Endothelial cell (in vitro differentiated cells): ENCODE measurements around the gene FCRL6. TPM values are rescaled to one million over a fixed set of nuclear protein-coding genes. Genes with fewer than 3 reads are reported as not detected.
A peak's percentile ranks its signal among the peaks of the same experiment; 100 is the strongest.

Source experiments
- DNase-seq: peaks from one replicate; pipeline ENCODE4 v3.0.0; 2021; ENCODE audit warnings: low spot score
- H3K27ac Mint-ChIP-seq: one replicate; pipeline ENCODE4 v1.8.0; 2021; ENCODE audit warnings: mixed read lengths, inconsistent platforms; ENCODE audit not compliant: unreplicated experiment
- H3K27me3 Mint-ChIP-seq: one replicate; pipeline ENCODE4 v1.8.0; 2021; ENCODE audit warnings: mild to moderate bottlenecking, moderate library complexity, mixed read lengths, inconsistent platforms; ENCODE audit not compliant: unreplicated experiment
- H3K36me3 Mint-ChIP-seq: one replicate; pipeline ENCODE4 v1.8.0; 2021; ENCODE audit warnings: mild to moderate bottlenecking, low read depth, mixed read lengths, inconsistent platforms; ENCODE audit not compliant: unreplicated experiment
- H3K4me1 Mint-ChIP-seq: one replicate; pipeline ENCODE4 v1.8.0; 2021; ENCODE audit warnings: mild to moderate bottlenecking, mixed read lengths, inconsistent platforms; ENCODE audit not compliant: unreplicated experiment
- H3K4me3 Mint-ChIP-seq: one replicate; pipeline ENCODE4 v1.8.0; 2021; ENCODE audit warnings: mild to moderate bottlenecking, mixed read lengths, inconsistent platforms; ENCODE audit not compliant: unreplicated experiment
- H3K9me3 Mint-ChIP-seq: one replicate; pipeline ENCODE4 v1.8.0; 2021; ENCODE audit warnings: mixed read lengths, inconsistent platforms; ENCODE audit not compliant: unreplicated experiment
- total RNA-seq: library from RNA; stranded (reverse); fragmentation: NEBNext Ultra II Directional; extraction: Animal tissue kit (Norgen Biotek cat#: 25700); gene quantifications from one replicate; pipeline ENCODE4 v1.2.1, GENCODE V29; 2021; ENCODE audit not compliant: unreplicated experiment
- TF ChIP-seq, protein P1 (sequence below): fragments of 200-600 bp; sonication (generic); IDR thresholded peaks from one replicate; pipeline ENCODE4 v1.5.0; 2021; ENCODE audit warnings: antibody characterized with exemption; ENCODE audit not compliant: unreplicated experiment

Gene FCRL6
- total RNA-seq, 1 donor from 2014 or later, result not detected

DNA sequence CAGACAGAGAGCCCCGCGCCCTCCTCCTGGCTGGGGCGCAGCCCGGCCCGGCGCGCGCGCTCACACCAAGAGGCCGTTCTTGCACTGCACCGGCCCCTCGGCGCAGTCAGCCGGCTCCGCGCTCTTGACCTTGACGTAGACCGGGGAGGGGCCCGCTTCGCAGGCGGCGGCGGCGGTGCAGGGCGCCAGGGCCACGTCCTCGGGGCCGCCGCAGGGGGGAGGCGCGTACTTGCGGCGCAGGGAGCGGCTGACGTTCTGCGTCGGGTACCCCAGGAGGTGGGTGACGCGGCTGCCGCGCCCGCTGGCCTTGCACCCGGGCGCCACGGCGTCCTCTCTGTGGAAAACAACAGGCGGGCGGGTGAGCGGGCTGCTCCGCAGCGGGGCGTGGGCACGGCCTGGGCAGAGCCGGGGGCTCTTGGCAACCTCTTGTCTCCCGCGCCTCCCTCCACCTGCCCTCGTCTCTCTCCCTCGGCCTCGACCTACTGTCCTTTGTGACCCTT is 52.6 kb downstream of the FCRL6 start:
- Mint-ChIP-seq H3K36me3 (no peaks in the 10 kb centered on the region), H3K9me3 (no peaks in the 10 kb centered on the region), H3K4me3 (peak overlapping the region; percentile 72), H3K27me3 (peaks cover 13% of the 10 kb centered on the region), H3K4me1 (peaks cover 12% of the 10 kb centered on the region), H3K27ac (peak overlapping the region; percentile 17)
- DNase-seq, result peak; percentile 35
- TF ChIP-seq, protein P1, sequence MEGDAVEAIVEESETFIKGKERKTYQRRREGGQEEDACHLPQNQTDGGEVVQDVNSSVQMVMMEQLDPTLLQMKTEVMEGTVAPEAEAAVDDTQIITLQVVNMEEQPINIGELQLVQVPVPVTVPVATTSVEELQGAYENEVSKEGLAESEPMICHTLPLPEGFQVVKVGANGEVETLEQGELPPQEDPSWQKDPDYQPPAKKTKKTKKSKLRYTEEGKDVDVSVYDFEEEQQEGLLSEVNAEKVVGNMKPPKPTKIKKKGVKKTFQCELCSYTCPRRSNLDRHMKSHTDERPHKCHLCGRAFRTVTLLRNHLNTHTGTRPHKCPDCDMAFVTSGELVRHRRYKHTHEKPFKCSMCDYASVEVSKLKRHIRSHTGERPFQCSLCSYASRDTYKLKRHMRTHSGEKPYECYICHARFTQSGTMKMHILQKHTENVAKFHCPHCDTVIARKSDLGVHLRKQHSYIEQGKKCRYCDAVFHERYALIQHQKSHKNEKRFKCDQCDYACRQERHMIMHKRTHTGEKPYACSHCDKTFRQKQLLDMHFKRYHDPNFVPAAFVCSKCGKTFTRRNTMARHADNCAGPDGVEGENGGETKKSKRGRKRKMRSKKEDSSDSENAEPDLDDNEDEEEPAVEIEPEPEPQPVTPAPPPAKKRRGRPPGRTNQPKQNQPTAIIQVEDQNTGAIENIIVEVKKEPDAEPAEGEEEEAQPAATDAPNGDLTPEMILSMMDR, result no peak

DNA sequence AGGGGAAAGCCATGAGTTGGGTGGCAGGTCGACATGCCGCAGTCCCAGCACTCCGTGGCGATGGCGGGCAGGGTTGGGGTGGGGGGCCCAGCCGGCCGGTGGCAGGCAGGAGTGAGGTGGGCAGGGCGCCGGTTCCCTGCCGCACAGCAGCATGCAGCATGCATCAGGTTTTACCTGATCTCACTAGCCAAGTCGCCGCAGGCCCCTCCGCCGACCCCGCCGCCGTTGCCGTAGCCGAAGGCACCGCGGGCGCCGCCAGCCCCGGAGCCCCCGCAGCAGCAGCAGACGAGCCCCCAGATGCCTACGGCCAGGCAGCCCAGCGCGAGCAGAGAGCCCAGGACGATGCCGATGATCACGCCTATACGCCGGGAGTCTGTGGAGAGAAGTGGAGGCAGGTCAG is 53.5 kb downstream of the FCRL6 start:
- Mint-ChIP-seq H3K27me3 (peaks cover 13% of the 10 kb centered on the region), H3K9me3 (no peaks in the 10 kb centered on the region)

DNA sequence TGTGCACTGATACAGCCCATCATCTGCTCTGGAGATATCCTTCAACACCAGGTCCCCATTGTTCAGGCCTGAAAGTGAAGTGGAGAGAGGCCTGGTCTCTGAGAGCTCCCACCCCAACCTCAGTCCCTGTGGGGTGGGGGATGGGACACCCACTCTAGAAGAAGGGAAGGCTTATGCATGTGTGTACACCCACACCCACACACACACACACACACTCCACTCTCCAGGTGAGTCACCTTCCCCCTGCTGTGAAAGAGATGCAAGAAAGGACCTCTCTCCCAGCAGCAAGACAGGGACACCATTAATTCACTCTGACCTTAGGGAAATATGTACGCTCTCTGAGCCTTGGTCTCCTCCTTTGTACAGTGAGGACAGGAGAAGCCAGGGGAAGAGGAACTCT is 54.4 kb downstream of the FCRL6 start:
- Mint-ChIP-seq H3K4me3 (peak overlapping the region; percentile 27), H3K9me3 (no peaks in the 10 kb centered on the region), H3K36me3 (no peaks in the 10 kb centered on the region), H3K27me3 (peaks cover 13% of the 10 kb centered on the region), H3K4me1 (peaks cover 7% of the 10 kb centered on the region), H3K27ac (no peak overlapping the region)
- DNase-seq, result no peak
- TF ChIP-seq, protein P1, result no peak

More for the DNA sequence above, 53.5 kb downstream of the FCRL6 start:
- Mint-ChIP-seq H3K4me1 (peaks cover 7% of the 10 kb centered on the region), H3K27ac (no peak overlapping the region), H3K36me3 (no peaks in the 10 kb centered on the region), H3K4me3 (no peak overlapping the region)
- DNase-seq, result no peak
- TF ChIP-seq, protein P1, result no peak

DNA sequence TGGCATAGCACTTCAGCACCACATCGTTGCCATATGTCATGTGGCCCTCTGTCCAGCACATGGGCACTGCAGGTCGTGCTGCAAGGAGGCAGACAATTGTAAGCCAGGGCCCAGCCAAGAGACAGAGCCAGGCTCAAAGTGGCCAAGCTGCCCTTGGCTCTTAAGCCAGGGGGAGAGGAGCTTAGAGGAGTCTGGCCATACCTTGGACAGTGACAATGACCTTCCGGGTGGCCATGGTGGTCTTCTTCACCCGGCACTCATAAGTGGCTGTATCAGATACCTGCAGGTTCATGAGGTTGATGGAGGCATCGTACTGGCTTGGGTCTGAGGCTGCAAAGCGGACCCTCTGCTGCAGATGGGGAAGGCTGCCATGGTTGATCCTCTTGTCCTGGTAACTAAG is 55.7 kb downstream of the FCRL6 start:
- TF ChIP-seq, protein P1, result no peak
- no peak for DNase-seq
- Mint-ChIP-seq H3K27ac (no peak overlapping the region), H3K27me3 (peaks cover 13% of the 10 kb centered on the region), H3K4me3 (no peak overlapping the region), H3K4me1 (peaks cover 7% of the 10 kb centered on the region), H3K9me3 (no peaks in the 10 kb centered on the region), H3K36me3 (no peaks in the 10 kb centered on the region)

DNA sequence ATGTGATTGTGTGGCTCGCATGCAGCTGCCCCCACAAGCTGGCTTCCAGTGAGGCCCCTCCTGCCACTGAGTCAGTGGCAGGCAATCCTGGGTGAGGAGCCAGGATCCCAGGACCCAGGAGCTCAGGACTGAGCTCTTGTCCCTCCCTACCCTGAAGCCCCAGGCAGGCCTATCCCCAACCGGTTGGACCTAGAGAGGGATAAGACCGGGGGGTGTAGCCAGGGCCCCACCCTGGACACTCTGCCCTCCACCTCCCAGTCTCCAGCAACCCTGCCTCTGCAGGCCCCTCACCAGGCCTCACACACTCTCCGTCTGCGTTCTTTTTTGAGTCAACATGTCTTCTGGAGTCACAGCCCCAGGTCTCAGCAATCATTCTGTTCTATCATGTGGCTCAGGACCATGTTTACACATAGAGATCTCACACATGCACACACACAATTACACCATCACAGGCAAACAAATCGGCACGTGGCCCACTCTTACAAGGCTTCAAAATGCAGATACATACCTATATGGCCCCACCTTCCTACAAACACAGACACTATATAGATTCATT is 57.7 kb downstream of the FCRL6 start:
- Mint-ChIP-seq H3K27ac (no peak overlapping the region), H3K4me3 (no peak overlapping the region), H3K9me3 (no peaks in the 10 kb centered on the region), H3K36me3 (no peaks in the 10 kb centered on the region), H3K4me1 (peaks cover 4% of the 10 kb centered on the region), H3K27me3 (peaks cover 10% of the 10 kb centered on the region)
- no peak for DNase-seq
- TF ChIP-seq, protein P1, result no peak
